ENCODE results near the gene CFAP46. TPM values are rescaled to one million over a fixed set of nuclear protein-coding genes. Genes with fewer than 3 reads are reported as not detected.
A peak's percentile ranks its signal among the peaks of the same experiment; 100 is the strongest.
"Not testable (repeated sequence)": the region's sequence is repeated elsewhere in the genome, so short reads cannot be mapped to it uniquely, and the experiment has no call there.

CFAP46 gene
- total RNA-seq, 1 donor from 2014 or later: 10.9 TPM

DNA sequence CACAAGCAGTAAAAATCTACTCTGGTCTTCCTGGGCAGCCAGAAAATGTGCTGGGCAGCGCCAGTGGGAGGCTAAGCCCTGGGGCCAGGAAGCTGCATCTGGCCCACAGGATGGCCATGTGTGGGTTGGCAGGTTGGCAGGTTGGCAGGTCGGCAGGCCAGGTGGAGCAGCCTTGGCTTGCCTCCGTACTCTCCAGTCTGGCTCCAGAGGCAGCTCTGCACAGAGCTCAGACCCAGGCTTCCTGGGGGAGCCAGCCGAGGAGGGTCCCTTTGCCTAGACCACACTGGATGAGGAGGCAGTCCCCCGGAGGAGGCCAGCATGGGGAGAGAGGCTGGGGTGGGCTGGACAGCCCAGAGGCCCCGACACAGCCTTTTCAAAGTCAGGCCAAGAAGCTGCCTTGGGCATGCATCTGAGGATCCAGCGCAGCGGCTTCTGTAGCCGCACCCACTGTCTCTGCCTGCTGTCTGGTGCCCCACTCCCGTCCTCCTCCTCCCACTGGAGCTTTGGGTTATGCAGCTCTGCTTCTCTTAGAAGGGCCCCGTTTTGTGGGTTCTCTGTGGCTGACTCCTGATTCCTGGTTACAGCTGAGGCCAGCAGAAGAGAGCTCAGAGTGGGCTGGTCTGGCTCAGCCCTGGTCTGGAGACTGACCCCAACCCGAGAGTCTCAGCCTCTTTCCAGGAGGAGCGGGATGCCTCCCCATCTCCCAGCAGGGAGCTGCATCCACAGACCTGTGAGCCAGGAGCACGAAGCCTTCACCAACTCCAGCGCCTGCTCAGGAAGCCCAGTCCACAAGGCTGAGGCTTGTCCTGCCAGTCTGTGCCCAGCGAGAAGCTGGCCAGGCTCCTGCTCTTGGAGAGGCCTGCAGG is 44.6 kb downstream of the CFAP46 start:
- Mint-ChIP-seq H3K27me3 (peaks cover 9% of the 10 kb centered on the region), H3K4me3 (no peak overlapping the region), H3K4me1 (ENCODE audit: unreplicated experiment) (peaks cover 5% of the 10 kb centered on the region), H3K36me3 (no peaks in the 10 kb centered on the region), H3K9me3 (peaks cover 8% of the 10 kb centered on the region), H3K27ac (no peak overlapping the region)
- no peak for DNase-seq (ENCODE audit: extremely low spot score, unreplicated experiment)
- TF ChIP-seq, protein P1, sequence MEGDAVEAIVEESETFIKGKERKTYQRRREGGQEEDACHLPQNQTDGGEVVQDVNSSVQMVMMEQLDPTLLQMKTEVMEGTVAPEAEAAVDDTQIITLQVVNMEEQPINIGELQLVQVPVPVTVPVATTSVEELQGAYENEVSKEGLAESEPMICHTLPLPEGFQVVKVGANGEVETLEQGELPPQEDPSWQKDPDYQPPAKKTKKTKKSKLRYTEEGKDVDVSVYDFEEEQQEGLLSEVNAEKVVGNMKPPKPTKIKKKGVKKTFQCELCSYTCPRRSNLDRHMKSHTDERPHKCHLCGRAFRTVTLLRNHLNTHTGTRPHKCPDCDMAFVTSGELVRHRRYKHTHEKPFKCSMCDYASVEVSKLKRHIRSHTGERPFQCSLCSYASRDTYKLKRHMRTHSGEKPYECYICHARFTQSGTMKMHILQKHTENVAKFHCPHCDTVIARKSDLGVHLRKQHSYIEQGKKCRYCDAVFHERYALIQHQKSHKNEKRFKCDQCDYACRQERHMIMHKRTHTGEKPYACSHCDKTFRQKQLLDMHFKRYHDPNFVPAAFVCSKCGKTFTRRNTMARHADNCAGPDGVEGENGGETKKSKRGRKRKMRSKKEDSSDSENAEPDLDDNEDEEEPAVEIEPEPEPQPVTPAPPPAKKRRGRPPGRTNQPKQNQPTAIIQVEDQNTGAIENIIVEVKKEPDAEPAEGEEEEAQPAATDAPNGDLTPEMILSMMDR (conservative IDR thresholded peaks at IDR 0.05): no peak

GRCh38 chr10:132893786-132894185 is 48.6 kb downstream of the CFAP46 start:
- not testable (repeated sequence) for H3K4me3 Mint-ChIP-seq; H3K36me3 Mint-ChIP-seq; DNase-seq (ENCODE audit: extremely low spot score, unreplicated experiment); H3K27ac Mint-ChIP-seq; H3K4me1 Mint-ChIP-seq (ENCODE audit: unreplicated experiment); H3K9me3 Mint-ChIP-seq
- peaks cover 19% of the 10 kb centered on the region for H3K27me3 Mint-ChIP-seq
- TF ChIP-seq, protein P1 (conservative IDR thresholded peaks at IDR 0.05): peak; percentile 75

DNA sequence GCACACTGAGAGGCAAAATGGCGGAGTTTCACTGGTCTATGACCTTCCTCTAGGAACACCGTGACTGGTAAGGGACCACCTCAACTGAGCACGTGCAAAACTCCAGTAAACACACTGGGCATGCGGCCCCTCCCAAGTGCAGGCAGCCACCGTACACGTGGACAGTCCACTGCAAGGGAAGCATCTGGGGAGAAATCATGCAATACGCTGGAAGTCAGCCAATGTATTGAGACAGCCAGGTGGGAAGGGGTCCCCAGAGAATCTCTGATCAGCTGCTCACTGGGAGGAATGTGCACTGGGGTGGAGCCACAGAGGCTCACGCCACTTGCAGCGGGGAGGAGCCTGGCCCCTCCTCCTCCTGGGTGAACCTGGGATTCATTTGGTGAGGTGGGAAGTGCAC is 49.3 kb downstream of the CFAP46 start:
- Mint-ChIP-seq H3K36me3 (peaks cover 3% of the 10 kb centered on the region), H3K4me3 (no peak overlapping the region), H3K27ac (no peak overlapping the region), H3K4me1 (ENCODE audit: unreplicated experiment) (peaks cover 8% of the 10 kb centered on the region), H3K27me3 (peaks cover 19% of the 10 kb centered on the region), H3K9me3 (no peaks in the 10 kb centered on the region)
- DNase-seq (ENCODE audit: extremely low spot score, unreplicated experiment): peak; percentile 51
- TF ChIP-seq, protein P1 (conservative IDR thresholded peaks at IDR 0.05): no peak

GRCh38 chr10:132892004-132892403 is 50.4 kb downstream of the CFAP46 start:
- Mint-ChIP-seq H3K4me3 (no peak overlapping the region), H3K4me1 (ENCODE audit: unreplicated experiment) (peaks cover 8% of the 10 kb centered on the region), H3K9me3 (no peaks in the 10 kb centered on the region), H3K36me3 (peaks cover 3% of the 10 kb centered on the region), H3K27ac (no peak overlapping the region), H3K27me3 (peaks cover 19% of the 10 kb centered on the region)
- DNase-seq (ENCODE audit: extremely low spot score, unreplicated experiment): no peak
- TF ChIP-seq, protein P1 (conservative IDR thresholded peaks at IDR 0.05): no peak

DNA sequence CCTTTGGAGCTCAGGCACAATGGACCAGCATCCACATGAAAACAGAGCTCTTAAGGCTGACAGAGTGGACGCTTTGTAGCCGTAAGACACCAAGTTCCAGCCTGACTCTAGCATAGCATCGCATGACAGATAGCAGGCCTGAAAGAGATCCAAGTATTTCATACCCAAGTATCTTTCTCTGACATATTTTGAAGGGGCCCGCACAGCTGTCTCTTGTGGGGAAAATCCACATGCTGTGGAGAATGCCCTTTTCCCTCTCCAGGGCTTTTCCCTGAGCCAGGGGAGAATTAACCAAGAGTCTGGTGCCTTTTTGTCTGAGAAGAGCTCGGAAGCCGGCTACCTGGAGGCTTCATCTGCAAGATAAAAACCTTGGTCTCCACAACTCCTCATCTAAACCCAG is 51.0 kb downstream of the CFAP46 start:
- DNase-seq (ENCODE audit: extremely low spot score, unreplicated experiment): no peak

More for the DNA sequence above, 51.0 kb downstream of the CFAP46 start:
- Mint-ChIP-seq H3K9me3 (no peaks in the 10 kb centered on the region), H3K27me3 (peaks cover 22% of the 10 kb centered on the region), H3K36me3 (peaks cover 3% of the 10 kb centered on the region), H3K4me1 (ENCODE audit: unreplicated experiment) (peaks cover 8% of the 10 kb centered on the region), H3K27ac (no peak overlapping the region), H3K4me3 (no peak overlapping the region)
- TF ChIP-seq, protein P1 (conservative IDR thresholded peaks at IDR 0.05): no peak

All from type B pancreatic cell (in vitro differentiated cells).